ENCODE measurements around the gene TMEM223.
"Not testable (repeated sequence)": the region's sequence is repeated elsewhere in the genome, so short reads cannot be mapped to it uniquely, and the experiment has no call there.

The TMEM223 gene

DNA sequence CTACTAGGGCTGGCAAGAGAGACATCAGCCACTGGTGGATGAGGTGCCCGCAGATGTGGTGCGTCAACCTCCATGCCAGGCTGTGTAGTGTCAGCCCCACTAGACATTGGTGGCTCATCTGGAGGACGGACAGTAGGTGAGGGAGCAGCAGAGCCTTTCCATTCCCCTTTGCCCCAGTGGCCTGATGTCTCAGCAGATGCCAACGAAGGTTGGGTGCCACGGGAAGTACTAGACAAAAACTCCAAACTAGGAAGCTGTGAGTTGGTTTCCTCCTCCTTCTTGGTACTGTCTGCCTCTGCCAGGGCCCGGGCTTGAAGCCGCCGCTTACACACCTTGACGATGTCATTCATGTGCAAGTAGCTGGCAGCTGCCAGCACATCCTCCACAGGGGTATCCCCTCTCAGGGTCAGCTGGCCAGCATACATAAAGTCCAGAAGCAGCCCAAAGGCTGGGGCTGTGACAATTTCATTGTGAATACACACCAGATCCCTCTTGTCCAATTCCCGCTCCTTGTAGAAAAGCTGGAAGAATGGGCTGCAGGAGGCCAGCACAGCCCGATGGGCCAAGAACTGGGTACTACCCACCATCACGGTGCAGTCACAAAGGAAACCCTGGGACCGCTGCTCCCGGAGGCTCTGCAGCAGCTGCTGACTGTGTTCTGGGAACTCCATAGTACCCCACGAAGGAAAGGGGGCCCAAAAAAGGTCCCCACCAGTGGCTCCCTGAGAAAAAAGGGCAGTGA, 38.6 kb downstream of the TMEM223 start:
- no peak for DNase-seq (ENCODE audit: low read depth)

DNA sequence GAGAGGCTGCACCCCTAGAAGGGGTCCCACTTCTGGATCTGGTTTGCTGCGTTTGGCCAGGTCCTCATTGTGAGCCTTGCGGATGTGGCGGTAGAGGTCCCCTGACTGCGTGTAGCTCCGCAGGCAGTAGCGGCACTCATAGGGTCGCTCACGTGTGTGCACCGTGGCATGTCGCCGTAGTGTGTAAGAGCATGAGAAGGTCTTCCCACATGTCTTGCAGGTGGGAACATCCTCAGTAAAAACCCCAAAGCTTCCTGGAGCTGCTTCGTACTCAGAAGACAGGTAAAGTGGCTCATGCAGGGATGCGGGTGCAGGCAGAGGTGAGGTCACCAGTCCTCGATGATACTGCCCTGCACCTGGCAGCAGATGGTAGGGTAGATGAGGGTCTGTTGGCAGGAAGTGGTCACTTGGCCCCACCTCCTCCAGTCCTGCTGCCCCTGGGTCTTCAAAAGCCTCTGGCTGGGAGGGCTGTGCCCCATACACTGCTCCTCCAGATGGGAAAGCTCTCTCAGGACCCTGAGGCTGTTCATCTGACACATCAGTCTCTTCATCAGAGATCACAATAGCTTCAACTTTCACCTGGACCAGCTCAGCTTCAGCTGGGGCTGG, 39.5 kb downstream of the TMEM223 start:
- no peak for DNase-seq (ENCODE audit: low read depth)

DNA sequence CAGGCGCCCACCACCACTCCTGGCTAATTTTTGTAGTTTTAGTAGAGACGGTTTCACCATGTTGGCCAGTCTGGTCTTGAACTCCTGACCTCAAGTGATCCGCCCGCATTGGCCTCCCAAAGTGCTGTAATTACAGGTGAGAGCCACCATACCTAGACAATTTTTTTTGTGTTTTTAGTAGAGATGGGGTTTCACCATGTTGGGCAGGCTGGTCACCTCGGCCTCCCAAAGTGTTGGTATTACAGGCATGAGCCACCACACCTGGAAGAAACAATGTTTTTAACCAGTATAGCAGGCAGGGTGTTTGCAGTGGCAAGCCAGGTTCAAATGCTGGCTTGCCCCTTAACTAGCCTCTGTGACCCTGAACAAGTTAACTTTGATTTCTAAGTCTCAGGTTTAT, 41.9 kb downstream of the TMEM223 start:
- not testable (repeated sequence) for DNase-seq (ENCODE audit: low read depth)

DNA sequence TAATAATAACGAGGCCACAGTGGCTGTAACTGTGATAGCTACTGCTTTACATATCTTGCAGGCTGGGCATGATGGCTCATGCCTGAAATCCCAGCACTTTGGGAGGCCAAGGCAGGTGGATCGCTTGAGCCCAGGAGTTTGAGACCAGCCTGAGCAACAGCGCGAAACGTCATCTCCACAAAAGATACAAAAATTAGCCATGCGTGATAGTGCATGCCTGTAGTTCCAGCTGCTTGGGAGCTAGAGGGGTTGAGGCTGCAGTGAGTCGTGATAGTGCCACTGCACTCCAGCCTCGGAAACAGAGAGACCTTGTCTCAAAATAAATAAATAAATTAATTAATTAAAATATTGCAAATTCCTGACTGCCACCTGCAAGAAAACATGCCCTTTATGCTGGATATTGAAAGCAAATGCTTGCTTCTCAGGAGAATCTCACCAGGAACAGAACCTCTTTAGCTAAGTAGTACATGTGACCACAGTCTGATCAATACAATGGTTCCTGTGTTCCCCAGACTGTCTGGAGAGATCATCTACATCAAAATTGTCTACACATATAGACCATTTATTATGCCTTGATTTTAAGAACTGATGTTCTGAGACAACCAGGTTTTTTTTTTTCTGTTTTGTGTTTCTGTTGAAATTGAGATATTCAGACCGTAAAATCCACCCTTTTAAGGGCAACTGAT, 44.2 kb downstream of the TMEM223 start:
- DNase-seq (ENCODE audit: low read depth) = no peak
